ENCODE data around the gene DYNC1H1. TPM values are rescaled to one million over a fixed set of nuclear protein-coding genes. Genes with fewer than 3 reads are reported as not detected.
A peak's percentile ranks its signal among the peaks of the same experiment; 100 is the strongest.

DYNC1H1 gene
- total and polyA plus RNA-seq, 10 donors = 65.9 to 446 (median 351) TPM

- Histone ChIP-seq H3K27me3 (replicated peaks in 1 of 7) (no peaks in the 10 kb centered on the region), H3K36me3 (peaks cover 5 to 98% (median 82%) of the 10 kb centered on the region in 6 donors), H3K27ac (no peak overlapping the region), H3K9me3 (no peaks in the 10 kb centered on the region), H3K4me3 (no peak overlapping the region), H3K4me1 (no peaks in the 10 kb centered on the region)
- intact Hi-C loops (cut with DNase I; ENCODE audit: low total_unique reads) = no loop called here
- DNase-seq = peak; percentile 54
- 92 to 96% (median 95%) methylated on average over 10 to 12 of the region's 12 CpGs for WGBS, 5 donors
- no peak for TF ChIP-seq POLR2A (IDR thresholded peaks at IDR 0.05)
Observed at GRCh38 chr14:102050026-102050405, 85.6 kb downstream of the DYNC1H1 start.

GRCh38 chr14:102050625-102051024, 86.3 kb downstream of the DYNC1H1 start:
- peaks cover 5 to 98% (median 76%) of the 10 kb centered on the region in 6 donors for H3K36me3 ChIP-seq
- no peaks in the 10 kb centered on the region for H3K4me1 ChIP-seq
- peak overlapping the region in 2 of 8 donors; percentile 2 to 14 for H3K27ac ChIP-seq
- 65 to 84% (median 81%) methylated on average over 11 of the region's 11 CpGs for WGBS, 5 donors
- DNase-seq = peak; percentile 52
- TF ChIP-seq POLR2AphosphoS5 (IDR thresholded peaks at IDR 0.05) (peak in 2 of 3 donors; percentile 15 to 48), CTCF (IDR thresholded peaks at IDR 0.05 in 8 of 11, conservative IDR thresholded peaks at IDR 0.05 in 3 of 11) (no peak)
- intact Hi-C loops (cut with DNase I; ENCODE audit: low total_unique reads) = no loop called here
- no peaks in the 10 kb centered on the region for H3K27me3 ChIP-seq (replicated peaks in 1 of 7)
- H3K4me3 ChIP-seq = no peak overlapping the region
- no peaks in the 10 kb centered on the region for H3K9me3 ChIP-seq

GRCh38 chr14:102052522-102052921, 88.1 kb downstream of the DYNC1H1 start:
- no peak for DNase-seq
- intact Hi-C loops (cut with DNase I; ENCODE audit: low total_unique reads) = no loop called here
- Histone ChIP-seq H3K4me1 (peaks cover 0 to 6% (median 0%) of the 10 kb centered on the region in 6 donors), H3K9me3 (no peaks in the 10 kb centered on the region), H3K36me3 (peaks cover 5 to 83% (median 59%) of the 10 kb centered on the region in 6 donors), H3K27me3 (replicated peaks in 1 of 7) (no peaks in the 10 kb centered on the region), H3K27ac (no peak overlapping the region), H3K4me3 (no peak overlapping the region)
- WGBS, 5 donors = 84 to 90% (median 87%) methylated on average over 10 of the region's 10 CpGs
- TF ChIP-seq POLR2AphosphoS5 (IDR thresholded peaks at IDR 0.05) (peak in 1 of 3 donors; percentile 46), CTCF (IDR thresholded peaks at IDR 0.05 in 8 of 11, conservative IDR thresholded peaks at IDR 0.05 in 3 of 11) (no peak)

- Histone ChIP-seq H3K4me3 (no peak overlapping the region), H3K4me1 (peaks cover 0 to 18% (median 2%) of the 10 kb centered on the region in 6 donors), H3K27ac (no peak overlapping the region), H3K27me3 (replicated peaks in 1 of 7) (no peaks in the 10 kb centered on the region), H3K9me3 (no peaks in the 10 kb centered on the region), H3K36me3 (peaks cover 0 to 54% (median 31%) of the 10 kb centered on the region in 6 donors)
- DNase-seq = no peak
- TF ChIP-seq POLR2AphosphoS5 (IDR thresholded peaks at IDR 0.05) (peak in 2 of 3 donors; percentile 22 to 59), POLR2A (IDR thresholded peaks at IDR 0.05) (no peak), CTCF (IDR thresholded peaks at IDR 0.05 in 8 of 11, conservative IDR thresholded peaks at IDR 0.05 in 3 of 11) (no peak)
- intact Hi-C loops (cut with DNase I; ENCODE audit: low total_unique reads) = no loop called here
- 87 to 93% (median 88%) methylated on average over 24 of the region's 24 CpGs for WGBS, 5 donors
Observed at GRCh38 chr14:102055181-102055901, 91.0 kb downstream of the DYNC1H1 start.

Data from spleen (tissue), 11 donors.